Stimulated activated CD4-positive, alpha-beta T cell treated with anti-CD3 and anti-CD28 coated beads, TNF-alpha, amount 100 ng/mL, for 48 hours (primary cell): ENCODE data around the gene PRUNE2.
A peak's percentile ranks its signal among the peaks of the same experiment; 100 is the strongest.
"Not testable (repeated sequence)": the region's sequence is repeated elsewhere in the genome, so short reads cannot be mapped to it uniquely, and the experiment has no call there.

Source experiments
- DNase-seq, 3 donors: peaks; one replicate each; pipeline ENCODE4 v3.0.0-alpha.2; 2020; ENCODE audit warnings: low read depth in 3 of 3

The PRUNE2 gene

DNA sequence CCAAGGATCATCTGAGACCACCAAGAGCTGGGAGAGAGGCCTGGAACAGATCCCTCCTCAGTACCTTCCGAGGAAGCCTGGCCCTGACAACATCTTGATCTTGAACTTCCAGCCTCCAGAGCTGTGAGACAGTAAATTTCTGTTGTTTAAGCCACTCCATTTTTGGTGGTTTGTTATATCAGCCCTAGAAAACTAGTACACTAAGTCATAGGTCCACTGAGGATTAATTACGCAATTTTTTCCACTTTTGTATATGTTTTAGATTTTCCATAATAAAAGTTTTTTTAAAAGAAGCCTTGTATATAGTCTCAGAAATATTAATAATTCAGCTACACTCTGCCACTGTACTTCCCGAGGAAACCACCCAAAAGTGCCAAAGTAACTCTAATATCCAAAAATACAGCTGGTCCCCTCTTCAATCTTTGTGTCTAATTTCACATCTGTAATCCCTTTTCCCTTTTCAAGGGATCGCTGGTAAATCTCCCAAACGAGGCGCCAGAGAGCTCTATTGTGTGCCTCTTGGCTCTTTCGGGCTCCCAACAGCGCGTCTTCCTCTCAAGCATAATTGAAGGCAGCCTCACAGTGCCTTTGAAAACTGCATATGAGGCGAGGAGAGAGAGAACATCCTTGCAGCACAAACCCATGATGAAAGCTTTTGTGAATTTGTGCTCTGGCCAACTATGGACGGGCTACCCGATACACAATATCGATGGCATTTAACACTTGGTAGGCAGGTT lies 32.7 kb downstream of the PRUNE2 start:
- no peak for DNase-seq

DNA sequence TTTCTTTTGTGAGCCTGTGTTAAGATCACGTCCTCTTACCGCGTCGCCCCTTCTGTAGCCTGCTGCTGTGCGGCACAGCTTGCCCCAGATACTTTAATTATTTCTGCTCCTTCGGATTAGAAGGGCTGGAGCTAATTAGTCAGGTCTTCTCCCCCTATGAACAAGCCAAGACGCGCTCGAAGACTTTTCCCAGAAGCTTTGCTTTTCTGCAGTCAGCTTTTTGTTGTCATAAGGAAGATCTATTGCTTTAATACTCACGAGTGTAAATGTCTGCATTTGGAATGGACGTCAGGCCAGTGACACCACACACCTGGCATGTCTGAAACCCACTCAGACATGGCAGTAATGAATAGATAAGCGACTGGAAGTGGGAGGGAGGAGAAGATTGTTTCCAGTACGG lies 37.0 kb downstream of the PRUNE2 start:
- no peak for DNase-seq

DNA sequence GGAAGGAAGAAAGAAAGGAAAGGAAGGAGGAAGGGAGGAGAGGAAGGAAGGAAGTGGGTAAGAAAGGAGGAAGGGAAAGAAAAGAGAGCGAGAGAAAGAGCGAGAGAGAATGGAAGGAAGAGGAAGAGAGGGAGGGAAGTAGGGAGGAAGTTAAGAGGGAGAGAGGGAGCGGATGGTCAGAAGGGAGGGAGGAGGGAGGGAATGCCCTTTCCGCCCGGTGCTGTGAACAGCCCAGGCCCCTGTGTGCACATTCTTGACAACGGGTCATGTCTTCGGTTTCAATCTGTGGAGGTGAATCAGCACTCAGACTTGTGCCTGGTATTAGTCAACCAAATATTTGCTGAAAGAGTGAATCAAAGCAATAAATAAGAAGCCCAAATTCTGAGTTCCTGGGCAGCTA lies 39.2 kb downstream of the PRUNE2 start:
- DNase-seq, result no peak

DNA sequence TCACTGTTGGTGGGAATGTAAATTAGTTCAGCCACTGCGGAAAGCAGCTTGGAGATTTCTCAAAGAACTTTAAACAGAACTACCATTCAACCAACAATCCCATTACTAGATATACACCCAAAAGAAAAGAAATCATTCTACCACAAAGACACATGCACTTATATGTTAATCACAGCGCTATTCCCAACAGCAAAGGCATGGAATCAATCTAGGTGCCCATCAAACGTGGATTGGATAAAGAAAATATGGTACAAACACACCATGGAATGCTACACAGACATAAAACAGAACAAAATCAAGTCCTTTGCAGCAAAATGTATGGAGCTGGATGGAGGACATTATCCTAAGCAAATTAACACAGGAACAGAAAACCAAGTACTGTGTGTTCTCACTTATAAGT lies 42.1 kb downstream of the PRUNE2 start:
- DNase-seq, result no peak

DNA sequence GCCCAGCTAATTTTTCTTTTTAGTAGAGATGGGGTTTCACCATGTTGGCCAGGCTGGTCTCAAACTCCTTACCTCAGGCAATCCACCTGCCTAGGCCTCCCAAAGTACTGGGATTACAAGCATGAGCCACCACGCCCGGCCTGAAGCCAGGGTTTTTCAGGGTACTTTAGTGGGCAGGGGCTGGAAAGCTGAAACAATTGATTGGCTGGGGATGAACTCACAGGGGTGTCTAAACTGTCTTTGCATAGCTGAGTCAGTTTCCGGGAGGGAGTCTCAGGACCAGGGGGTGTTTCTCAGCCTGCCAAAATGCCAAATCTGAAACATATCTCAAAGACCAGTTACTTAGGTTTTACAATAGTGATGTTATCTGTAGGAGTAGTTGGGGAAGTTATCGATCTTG lies 46.1 kb downstream of the PRUNE2 start:
- DNase-seq, result no peak

DNA sequence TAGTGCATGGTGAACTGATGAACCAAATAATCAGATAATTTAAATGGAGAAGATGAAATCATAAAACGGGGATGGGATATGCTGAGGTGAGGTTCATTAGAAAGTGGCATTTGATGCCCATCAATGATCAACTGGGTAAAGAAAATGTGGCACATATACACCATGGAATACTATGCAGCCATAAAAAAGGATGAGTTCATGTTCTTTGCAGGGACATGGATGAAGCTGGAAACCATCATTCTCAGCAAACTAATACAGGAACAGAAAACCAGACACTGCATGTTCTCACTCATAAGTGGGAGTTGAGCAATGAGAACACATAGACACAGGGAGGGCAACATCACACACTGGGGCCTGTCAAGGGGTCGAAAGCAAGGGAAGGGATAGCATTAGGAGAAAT lies 47.7 kb downstream of the PRUNE2 start:
- not testable (repeated sequence) for DNase-seq

GRCh38 chr9:76856016-76856415 lies 49.9 kb downstream of the PRUNE2 start:
- no peak for DNase-seq

GRCh38 chr9:76855015-76855414 lies 50.9 kb downstream of the PRUNE2 start:
- no peak for DNase-seq

DNA sequence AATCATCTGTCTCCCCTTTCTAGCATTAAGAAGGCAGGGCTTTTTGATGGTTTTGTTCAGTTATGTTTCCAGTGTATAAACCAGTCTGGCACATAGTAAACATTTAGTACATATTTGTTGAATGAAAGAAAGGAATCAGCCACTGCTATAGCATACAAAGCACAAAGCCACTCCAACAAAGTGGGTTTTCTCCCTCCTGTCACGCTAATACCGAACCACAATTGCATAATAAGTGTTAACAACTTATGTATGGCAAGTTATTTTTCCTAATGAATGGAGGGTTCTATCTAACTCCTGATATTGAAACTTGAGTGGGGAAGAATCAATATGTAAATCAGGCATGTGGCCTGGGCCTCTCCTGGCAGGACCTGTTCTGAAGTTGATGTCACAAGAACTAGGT lies 53.9 kb downstream of the PRUNE2 start:
- DNase-seq, result no peak

DNA sequence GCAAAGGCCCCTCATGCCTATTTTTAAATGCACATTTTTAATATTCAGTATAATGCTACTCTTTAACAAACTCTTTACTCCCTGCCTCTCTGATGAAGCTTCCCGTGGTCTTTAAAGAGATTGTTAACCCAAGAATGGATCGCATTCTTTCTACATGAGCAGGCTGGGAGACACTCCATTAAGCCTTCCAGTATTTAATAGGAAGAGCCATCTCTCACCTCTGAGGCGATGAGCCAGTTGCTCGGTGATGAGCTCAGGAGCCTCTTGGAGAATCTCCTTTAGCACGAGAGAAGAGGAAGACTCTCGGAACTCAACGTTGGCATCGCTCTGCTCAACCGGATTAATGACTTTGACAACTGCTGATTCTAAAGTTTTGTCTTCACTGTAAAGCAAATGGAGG lies 59.6 kb downstream of the PRUNE2 start:
- DNase-seq, result no peak

DNA sequence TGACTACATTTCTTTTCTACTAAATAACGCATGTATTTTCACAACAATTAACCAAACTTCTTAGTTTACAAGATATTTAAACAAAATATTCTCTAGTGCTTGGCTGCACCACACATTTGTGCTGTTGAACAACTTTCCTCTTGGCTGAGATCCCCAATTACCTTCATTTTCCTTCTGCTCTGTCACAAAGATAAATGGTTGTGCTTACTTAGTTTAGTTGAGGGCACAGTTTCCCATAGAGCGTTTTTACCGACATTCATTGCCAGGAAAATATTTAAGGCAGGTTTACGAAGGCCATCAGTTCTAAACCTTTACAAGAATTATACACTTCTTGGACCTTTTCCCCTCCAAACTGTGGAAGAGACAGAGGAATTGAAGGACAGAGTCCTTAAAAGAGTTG lies 60.7 kb downstream of the PRUNE2 start:
- no peak for DNase-seq

GRCh38 chr9:76835571-76836283 lies 70.2 kb downstream of the PRUNE2 start:
- DNase-seq, result no peak

DNA sequence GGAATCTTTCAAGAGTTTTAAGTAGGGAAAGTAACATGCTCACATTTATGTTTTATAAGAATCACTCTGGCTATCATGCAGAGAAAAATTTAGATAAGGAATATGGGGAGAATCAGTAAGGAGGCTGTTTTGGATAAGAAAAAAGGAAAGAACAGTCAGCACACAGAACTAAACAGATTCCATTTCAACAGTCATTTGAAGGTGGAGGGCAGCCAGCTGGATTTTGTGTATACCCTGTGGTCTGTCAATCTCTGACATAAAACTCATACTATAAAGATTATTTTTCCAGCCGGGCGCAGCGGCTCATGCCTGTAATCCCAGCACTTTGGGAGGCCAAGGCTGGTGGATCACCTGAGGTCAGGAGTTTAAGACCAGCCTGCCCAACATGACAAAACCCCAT lies 77.5 kb downstream of the PRUNE2 start:
- no peak for DNase-seq

- DNase-seq, result no peak
Observed at GRCh38 chr9:76827296-76828080, 78.4 kb downstream of the PRUNE2 start.

DNA sequence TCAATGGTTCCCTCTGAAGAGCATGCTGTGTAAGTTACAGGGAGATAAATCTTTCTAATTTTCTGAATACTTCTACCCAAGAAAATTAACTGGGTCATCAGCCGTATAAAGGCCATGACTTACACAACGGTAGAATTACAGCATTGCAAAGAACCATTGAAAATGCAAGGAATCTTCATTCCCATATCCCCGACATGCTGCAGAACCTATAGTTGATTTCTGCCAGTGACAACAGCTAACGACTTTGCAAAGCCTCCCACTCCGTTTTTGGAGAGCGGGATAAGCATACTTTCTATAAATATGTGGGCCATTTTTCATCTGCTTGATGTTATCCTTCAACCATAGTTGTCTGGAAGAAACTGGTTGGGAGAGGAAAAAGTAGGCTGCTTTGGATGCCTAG lies 85.5 kb downstream of the PRUNE2 start:
- no peak for DNase-seq

- no peak for DNase-seq
Observed at GRCh38 chr9:76818271-76818670, 87.6 kb downstream of the PRUNE2 start.

GRCh38 chr9:76817489-76817888 lies 88.4 kb downstream of the PRUNE2 start:
- DNase-seq, result no peak

DNA sequence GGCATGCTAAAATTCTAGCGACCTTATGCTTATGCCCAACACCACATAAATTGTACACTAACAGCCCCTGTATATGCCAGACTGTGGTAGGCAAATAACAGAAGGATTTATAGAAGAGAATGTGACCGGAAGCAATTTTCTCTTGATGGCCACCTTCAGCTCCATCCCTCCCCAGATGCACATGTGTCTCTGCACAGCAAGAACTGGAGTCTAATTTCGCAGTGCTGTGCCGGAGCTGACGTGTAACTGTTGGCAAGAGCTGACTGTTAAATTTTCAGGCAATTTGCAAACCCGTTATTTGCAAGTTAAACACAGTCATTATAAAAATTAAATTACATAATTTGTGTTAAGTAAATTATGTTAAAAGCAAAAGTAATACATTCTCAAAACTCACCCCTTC lies 93.3 kb downstream of the PRUNE2 start:
- no peak for DNase-seq

DNA sequence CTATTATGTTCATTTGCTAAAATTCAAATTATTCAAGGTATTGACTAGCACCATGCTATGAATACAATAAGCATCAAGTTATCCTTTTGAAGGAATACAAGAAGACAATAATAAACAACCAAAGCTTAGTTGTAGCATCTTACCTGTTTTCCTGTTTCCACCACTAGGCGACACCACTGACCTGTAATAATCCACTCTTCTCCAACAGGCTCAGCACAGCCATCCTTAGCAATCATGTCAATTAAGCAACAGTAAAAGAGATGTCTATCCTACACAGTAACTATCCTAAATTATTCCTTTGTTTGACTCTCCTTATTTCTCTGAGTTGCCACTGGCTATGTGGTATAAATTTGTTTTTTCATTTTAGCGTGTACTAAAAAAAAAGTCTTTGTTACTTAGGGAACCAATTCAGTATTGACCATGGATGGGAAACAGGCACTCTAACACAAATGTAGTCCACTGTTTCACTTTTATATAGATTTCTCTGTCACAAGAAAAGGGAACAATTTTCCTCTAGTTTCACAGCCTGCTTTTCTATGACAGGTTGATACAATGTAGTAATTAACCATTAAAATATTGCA lies 95.4 kb downstream of the PRUNE2 start:
- peak in 2 of 3 donors; percentile 3 to 4 for DNase-seq

DNA sequence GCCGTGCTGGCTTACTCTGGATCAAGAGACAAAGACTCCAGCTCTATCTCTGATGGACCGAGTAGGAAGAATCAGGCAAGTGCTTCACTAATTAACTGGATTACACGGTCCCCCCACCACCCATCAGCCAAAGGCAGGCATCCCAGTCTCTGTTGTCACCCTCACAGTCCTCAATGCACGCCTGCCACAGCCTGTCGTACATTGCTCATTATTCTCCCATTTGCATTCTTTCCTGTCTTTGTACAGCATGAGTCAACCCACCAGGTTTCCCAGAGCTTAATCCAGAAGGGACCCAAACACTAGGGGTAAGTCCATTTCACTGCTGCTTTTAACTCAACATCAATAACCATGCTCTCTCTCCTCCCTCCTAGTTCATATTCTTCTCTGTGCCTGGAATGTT lies 97.3 kb downstream of the PRUNE2 start:
- no peak for DNase-seq

DNA sequence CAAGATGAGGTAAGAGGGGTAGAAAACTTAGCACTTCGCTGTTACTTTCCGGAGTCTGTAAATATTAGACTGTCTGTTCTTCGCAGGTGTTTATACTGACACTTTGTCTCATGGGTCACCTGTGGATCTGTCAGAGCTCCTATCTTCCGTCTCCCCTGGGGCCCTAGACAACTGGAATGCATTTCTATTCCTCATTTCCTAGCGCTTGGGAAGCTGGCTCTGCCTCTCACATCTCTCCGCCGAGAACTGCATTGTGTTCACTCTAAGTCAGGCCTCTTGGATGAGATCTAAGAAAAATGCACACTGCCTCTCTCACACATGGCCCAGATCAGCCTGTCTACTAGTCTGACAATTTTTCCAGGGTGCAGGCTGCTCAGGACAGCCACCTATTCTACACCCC lies 102.2 kb downstream of the PRUNE2 start:
- DNase-seq, result no peak

GRCh38 chr9:76803083-76803482 lies 102.8 kb downstream of the PRUNE2 start:
- no peak for DNase-seq
